GM04504 (cell line): Measurements from ENCODE around the gene SIPA1.
"Not testable (repeated sequence)": the region's sequence is repeated elsewhere in the genome, so short reads cannot be mapped to it uniquely, and the experiment has no call there.

Source experiments
- DNase-seq: peaks from one replicate; pipeline ENCODE4 v3.0.0-alpha.2; 2012; ENCODE audit warnings: low read depth

Gene SIPA1

DNA sequence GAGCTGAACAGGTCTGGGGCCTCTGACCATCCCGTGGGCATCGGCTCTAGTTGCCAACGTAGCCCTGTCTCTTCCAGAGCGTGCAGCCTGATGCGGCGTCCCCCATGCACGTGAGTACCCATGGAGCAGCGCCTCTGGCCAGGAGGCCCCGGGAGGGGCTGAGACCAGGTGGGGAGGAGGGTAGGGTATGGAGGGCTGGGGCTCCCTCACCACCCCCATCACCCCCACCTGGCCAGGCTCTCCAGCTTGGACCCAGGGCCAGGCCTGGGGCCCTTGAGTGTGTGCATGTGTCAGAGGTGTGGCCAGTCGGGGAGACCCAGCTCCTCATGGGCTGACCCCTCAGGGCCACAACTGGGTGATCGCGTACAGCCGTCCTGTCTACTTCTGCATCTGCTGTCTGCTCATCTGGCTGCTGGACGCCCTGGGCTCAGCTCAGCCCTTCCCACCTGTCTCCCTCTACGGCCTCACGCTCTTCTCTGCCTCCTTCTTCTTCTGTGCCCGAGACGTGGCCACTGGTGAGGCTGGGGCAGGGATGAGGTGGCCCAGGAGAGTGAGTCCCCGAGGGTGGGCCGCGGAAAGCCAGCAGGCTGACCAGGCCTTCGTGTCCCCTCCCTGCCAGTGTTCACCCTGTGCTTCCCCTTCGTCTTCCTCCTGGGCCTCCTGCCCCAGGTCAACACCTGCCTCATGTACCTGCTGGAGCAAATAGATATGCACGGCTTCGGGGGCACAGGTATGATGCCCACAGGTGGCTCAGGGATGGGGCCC is 13.9 kb upstream of the SIPA1 start:
- no peak for DNase-seq

DNA sequence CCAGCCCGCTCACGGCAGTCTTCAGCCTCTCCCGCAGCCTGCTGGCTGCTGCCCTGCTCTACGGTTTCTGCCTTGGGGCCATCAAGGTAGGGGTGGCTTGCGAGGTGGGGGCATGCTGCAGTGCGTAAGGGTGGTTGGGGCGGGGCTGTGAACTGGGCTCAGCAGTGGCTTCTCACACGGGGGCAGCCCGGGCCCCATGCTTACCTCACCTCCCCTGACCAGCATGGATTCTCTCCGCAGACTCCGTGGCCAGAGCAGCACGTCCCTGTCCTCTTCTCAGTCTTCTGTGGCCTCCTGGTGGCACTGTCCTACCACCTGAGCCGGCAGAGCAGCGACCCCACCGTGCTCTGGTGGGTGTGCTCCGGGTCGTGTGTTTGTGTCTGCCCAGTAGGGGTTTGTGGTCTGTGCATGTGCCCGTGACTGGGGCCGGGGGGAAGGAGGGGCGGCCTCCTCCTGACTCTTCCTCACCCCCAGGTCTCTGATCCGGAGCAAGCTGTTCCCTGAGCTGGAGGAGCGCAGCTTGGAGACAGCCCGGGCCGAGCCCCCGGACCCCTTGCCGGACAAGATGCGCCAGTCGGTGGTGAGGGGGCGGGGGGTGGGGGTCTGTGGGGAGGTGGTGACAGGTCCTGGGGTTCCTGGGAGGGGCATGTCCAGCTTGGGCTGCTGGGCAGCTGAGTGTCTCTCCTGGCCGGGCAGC is 12.8 kb upstream of the SIPA1 start:
- DNase-seq, result no peak

DNA sequence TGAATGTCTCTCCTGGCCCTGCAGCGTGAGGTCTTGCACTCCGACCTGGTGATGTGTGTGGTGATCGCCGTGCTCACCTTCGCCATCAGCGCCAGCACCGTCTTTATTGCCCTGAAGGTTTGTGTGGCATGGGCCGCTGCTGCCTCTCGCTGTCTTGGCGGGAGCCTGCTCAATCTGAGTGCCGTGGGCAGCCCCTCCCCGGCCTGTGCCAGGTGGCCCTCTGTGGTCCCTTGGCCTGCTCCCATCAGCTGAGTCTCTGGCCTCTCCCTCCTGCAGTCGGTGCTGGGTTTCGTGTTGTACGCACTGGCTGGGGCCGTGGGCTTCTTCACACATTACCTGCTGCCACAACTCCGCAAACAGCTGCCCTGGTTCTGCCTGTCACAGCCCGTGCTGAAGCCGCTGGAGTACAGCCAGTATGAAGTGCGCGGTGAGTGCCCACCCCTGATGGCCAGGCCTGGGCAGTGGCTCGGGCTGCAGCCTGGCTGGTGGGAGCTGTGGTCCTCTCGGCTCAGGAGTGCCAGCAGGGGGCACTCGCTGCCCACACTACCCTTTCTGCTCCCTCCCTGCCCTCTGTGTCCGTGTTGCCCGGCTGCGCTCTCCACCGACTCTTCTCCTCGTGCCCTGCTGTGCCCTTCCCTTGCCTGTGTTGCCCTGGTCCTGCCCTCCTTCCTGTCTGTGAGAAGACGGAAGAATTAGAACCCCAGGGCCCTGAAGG is 12.1 kb upstream of the SIPA1 start:
- no peak for DNase-seq

DNA sequence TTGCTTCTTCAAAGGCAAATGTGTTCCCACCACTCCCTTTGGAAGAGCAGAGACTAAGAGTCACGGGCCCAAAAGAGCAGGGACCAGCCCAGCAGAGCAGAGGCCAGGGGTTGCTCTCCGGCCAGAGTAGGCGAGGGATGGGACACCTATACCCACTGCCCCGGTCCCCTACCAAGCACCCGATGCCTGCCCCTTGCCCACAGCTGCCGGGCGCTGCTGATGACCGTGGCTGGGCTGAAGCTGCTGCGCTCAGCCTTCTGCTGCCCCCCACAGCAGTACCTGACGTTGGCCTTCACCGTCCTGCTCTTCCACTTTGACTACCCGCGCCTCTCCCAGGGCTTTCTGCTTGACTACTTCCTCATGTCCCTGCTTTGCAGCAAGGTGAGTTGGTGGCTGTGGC is 10.7 kb upstream of the SIPA1 start:
- DNase-seq, result no peak

DNA sequence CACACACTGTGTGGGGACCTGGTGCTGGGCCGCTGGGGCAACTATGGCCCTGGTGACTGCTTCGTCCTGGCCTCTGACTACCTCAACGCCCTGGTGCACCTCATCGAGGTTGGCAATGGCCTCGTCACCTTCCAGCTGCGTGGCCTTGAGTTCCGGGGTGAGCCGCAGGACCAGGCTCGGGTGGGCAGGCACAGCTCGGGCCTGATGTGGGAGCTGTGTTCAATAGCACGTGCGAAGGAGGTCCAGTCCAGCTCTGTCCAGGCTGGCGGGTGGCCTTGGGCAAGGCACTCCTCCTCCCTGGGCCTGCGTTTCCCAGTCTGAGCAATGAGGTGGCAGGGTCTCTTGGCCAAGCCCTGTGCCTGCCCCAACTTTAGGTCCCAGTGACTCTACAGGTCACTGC is 8.3 kb upstream of the SIPA1 start:
- DNase-seq, result no peak

DNA sequence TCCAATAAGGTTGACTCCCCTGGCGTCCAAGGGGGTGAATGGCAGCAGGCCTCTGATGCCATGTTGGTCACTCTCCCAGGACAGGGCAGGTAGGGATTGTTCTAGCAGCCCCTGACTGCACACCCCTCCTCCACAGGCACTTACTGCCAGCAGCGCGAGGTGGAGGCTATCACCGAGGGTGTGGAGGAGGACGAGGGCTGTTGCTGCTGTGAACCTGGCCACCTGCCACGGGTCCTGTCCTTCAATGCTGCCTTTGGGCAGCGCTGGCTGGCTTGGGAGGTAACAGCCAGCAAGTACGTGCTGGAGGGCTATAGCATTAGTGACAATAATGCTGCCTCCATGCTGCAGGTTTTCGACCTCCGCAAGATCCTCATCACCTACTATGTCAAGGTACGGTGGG is 7.7 kb upstream of the SIPA1 start:
- DNase-seq, result no peak

DNA sequence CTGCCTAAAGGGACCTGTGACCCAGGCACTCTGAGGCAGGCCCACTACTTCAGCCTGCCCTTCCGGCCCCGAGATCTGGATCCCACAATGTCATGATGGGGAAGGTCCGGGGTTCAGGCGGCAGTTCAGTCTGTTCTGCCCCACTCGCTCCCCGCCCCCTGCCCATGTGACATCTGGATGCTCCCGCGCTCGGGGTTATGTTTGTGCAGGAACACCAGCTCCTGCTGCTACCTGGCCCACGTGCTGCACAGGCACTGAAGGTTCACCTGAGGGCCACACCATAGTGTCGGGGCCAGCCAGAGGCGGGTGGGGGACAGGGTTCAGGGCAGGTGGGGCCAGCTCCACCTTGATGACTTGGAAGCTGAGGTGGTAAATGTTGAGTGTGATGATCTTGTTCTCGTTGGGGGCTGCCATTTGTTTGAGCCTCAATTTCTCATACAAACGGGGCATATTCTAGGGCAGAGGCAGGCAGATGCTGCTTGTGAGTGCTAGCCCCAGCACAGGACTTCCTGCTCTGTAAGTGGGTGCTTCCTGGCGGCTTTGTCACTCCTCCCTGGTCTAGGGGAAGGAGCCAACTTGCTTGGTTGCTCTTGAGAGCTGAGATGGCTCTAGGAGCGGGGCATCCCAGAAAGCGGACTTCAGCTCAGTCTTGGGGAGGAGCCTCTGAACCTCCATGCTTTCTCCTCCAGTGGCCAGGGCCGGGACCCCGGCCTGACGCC is 4.4 kb upstream of the SIPA1 start:
- no peak for DNase-seq

DNA sequence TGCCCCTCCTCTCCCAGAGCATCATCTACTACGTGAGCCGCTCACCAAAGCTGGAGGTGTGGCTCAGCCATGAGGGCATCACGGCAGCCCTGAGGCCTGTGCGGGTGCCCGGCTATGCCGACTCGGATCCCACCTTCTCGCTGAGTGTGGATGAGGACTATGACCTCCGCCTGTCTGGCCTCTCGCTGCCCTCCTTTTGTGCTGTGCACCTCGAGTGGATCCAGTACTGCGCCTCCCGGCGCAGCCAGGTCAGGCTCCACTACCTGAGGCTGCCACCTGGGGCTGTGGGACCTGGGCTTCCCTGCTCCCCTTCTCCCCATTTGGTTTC is 3.8 kb upstream of the SIPA1 start:
- no peak for DNase-seq

DNA sequence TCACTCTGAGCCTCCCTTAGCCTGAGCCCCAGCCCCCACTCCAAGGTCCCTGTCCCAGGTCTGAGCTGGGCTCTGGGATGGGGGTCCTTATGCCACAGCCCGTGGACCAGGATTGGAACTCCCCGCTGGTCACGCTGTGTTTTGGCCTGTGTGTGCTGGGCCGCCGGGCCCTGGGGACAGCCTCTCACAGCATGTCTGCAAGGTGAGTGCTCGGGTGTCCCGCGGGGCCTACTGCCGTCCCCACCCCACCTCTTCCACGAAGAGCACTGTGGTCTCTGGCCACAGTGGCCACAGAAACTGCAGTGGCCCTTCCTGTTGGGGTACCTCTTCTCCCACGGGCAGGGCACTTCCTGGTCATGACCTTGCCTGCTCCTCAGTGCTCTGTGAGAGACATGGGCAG is 3.5 kb upstream of the SIPA1 start:
- no peak for DNase-seq

DNA sequence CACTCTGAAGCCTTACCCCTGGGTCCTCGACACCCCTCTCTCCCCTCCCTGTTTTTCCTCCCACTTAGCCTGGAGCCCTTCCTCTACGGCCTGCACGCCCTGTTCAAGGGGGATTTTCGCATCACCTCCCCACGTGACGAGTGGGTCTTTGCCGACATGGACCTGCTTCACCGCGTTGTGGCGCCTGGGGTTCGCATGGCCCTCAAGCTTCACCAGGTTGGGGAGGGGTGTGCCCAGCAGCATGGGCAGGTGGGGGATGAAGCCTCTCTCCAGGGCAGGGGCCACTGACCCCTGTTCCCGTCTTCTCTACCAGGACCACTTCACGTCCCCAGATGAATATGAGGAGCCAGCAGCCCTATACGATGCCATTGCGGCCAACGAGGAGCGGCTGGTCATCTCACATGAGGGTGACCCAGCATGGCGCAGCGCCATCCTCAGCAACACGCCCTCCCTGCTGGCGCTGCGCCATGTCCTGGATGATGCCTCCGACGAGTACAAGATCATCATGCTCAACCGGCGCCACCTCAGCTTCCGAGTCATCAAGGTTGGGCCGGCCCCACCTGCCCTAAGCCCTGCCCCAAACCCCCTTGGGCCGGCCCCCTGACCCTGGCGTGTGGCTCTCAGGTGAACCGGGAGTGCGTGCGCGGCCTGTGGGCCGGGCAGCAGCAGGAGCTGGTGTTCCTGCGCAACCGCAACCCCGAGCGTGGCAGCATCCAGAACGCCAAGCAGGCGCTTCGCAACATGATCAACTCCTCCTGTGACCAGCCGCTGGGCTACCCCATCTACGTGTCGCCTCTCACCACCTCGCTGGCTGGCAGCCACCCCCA is 2.8 kb upstream of the SIPA1 start:
- DNase-seq, result no peak

DNA sequence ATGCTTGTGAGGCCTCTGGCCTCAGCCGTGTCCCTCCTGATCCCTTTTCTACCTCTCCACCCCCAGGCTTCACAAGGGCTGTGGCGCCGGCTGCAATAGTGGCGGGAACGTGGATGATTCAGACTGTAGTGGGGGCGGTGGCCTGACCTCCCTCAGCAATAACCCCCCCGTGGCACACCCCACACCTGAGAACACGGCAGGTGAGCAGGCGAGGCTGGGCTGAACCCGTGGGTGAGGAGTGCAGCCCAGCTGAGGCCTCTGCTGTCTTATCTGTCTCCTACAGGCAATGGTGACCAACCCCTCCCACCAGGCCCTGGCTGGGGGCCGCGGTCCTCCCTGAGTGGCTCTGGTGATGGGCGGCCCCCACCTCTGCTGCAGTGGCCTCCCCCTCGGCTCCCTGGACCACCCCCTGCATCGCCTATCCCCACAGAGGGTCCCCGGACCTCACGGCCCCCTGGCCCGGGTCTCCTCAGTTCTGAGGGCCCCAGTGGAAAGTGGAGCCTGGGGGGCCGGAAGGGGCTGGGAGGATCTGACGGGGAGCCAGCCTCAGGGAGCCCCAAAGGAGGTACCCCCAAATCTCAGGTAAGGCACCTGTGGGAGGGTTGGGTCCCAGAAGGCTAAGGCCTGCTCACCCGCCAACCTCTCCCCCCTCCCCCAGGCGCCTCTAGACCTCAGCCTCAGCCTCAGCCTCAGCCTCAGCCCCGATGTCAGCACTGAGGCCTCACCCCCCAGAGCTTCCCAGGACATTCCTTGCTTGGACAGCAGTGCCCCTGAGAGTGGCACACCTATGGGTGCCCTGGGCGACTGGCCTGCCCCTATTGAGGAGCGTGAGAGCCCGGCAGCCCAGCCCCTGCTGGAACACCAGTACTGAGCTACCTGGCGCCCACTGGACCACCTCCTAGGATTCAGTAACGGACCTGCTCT is 1.5 kb upstream of the SIPA1 start:
- no peak for DNase-seq

DNA sequence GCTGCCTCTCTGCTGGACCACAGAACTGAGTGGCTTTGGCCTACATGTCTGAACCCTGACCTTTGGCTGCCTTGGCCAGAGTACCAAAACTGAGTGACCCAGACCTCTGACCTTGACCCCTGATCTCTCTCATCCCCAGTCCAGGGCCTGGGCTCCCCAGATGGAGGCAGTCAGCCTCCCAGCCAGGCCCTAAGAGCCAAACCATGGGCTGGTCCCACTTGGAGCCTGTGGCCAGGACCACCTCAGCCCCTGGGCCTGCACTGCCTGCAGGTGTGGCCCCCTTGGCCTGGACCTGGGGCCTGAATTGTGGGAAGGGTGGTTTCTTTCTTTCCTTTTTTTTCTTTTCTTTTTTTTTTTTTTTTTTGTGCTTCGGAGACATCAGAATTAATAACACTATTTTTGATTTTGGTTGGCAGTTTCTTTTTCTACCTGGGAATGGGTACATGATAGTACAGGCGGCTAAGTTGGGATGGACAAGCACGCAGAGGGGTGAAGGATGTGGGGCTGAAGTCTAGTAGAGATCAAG is 806 bp upstream of the SIPA1 start:
- no peak for DNase-seq

DNA sequence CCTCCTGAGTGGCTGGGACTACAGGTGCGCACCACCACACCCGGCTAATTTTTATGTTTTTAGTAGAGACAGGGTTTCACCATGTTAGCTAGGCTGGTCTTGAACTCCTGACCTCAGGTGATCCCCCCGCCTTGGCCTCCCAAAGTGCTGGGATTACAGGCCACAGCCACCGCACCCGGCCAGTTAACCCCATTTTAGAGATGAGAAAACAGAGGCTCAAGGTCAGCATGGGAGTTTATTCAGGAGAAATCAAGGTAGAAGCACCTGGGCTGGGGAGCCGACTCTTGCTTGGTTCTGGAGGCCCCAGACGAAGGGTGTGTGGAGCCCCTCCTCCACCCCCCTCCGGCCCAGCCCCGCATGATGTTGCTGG is 1.3 kb downstream of the SIPA1 start:
- not testable (repeated sequence) for DNase-seq

DNA sequence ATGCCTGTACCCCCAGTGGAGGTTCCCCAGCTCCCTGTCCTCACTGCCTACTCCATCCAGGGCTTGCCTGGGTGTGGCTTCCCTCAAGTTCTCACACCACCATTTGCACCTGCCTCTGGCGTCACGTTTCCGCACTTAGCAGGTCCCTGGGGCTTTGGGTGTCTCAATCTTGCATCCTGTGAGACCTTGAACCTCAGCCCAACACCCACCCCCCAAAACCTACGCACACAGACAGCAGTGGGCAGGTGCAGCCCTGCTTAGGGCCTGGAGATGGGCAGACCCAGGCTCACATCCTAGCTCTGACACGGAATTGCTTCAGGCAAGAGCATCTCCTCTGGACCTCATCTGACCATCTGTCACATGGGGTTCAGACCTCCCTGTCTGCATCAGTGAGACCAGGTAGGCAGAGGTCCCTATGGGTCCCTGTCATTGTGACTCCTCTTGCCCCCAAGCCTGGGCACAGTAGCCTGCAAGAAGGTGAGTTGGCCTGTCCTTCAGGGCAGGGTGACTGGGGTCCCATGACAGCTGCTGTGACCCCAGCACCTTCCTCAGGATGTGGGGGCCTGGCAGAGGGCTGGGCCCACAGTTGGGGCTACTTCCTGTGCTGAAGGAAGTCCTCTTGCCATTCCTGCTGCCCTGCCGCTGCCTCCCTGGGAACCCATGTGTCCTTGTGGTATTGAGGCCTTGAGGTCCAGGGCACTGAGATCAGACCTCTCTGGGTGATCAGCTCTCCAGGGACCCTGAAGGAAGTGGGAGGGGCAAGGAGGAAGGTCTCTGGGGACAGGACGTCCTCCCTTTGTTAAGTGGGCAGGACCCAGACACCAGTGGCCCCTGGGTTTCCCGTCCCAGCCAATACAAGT is 2.0 kb downstream of the SIPA1 start:
- no peak for DNase-seq

DNA sequence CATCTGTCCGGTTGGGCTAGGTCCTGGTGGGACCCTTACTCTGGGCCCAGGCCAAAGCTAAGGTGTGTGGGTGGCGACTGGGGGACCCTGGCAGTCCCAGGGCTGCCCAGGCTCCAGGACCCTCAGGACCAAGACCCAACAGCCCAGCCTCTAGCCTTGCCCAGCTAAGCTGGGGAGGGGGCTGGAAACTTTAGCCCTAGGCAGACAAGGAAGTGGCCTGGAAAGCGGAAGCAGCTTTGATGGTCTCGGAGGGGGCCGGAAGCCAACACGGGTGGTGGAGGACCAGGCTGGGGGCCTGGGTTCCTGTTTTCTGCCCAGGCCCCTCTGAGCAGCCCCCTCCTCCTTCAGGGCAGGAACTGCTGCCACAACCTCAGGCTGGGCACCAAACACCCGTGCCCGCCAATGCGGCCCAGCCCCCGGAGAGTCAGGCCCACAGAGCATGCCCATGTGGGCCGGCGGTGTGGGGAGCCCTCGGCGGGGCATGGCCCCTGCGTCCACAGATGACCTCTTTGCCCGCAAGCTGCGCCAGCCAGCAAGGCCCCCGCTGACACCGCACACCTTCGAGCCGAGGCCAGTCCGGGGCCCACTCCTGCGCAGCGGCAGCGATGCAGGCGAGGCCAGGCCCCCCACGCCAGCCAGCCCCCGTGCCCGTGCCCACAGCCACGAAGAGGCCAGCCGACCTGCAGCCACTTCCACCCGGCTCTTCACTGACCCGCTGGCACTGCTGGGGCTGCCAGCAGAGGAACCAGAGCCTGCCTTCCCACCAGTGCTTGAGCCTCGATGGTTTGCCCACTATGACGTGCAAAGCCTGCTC is 2.8 kb downstream of the SIPA1 start:
- DNase-seq, result no peak

DNA sequence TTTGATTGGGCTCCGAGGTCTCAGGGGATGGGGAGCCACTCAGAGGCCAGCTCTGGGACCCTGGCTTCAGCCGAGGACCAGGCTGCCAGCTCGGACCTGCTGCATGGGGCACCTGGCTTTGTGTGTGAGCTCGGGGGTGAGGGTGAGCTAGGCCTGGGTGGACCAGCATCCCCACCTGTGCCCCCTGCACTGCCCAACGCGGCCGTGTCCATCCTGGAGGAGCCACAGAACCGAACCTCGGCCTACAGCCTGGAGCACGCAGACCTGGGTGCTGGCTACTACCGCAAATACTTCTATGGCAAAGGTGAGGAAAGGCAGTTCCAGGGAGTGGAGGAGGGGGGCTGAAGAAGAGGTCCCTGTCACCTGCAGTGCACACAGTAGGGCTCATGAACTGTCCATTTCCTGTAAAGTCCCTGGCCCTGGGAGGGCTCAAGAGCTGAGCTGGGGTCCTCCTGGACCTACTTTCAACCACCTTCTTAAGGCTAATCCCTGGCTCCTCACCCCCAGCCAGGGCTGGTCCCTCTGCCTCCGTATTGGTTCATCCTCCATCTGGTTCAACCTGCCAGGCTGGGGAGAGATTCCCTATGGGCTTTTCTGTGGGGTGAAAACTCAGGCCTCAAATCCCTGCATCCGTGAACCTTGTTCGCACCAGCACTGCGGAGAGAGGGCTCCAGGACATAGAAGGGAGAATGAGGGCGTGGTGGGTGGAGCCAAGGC is 3.6 kb downstream of the SIPA1 start:
- DNase-seq, result no peak

DNA sequence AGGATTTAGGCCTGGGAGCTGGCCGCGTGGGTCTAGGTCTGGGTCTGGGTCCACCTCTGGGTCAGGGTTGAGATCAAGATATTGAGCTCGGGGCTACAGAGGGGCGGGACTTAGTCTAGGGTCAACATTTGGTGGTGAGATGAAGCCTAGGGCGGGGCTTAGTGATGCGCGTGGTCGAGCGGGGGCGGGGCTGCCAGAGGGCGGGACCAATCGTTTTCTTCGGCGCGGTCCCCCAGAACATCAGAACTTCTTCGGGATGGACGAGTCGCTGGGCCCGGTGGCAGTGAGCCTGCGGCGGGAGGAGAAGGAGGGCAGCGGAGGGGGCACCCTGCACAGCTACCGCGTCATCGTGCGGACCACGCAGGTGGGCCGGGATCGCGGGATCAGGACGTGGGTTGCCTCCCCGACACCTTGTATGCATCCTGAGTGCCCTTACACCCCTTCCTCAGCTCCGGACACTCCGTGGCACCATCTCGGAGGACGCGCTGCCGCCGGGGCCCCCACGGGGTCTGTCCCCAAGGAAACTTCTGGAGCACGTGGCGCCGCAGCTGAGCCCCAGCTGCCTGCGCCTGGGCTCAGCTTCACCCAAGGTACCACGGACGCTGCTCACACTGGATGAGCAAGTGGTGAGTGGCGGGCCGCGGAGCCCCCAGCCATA is 4.2 kb downstream of the SIPA1 start:
- DNase-seq, result no peak
